Prostate gland (tissue), 2 donors: ENCODE data around the gene BMPER.

Source experiments
- POLR2A ChIP-seq: fragments of 450-650 bp; IDR thresholded peaks from one replicate; pipeline ENCODE4 v1.6.1; 2016; ENCODE audit warnings: antibody characterized with exemption, mild to moderate bottlenecking
- POLR2AphosphoS5 ChIP-seq: sonication (generic); formaldehyde crosslinking; IDR thresholded peaks from one replicate; pipeline ENCODE4 v1.6.1; 2017; ENCODE audit warnings: antibody characterized with exemption
- TF ChIP-seq, protein P1 (sequence below), 4 experiments: fragments of 200-600 bp in 2 of 4; fragments of 450-650 bp in 2 of 4; sonication (generic) in 2 of 4; IDR thresholded peaks; 1 replicate in 3 of 4; 2 replicates in 1 of 4; pipeline ENCODE4 v1.5.1; 2016 to 2019; ENCODE audit warnings: antibody characterized with exemption in 4 of 4, mild to moderate bottlenecking in 2 of 4, moderate library complexity in 2 of 4

DNA sequence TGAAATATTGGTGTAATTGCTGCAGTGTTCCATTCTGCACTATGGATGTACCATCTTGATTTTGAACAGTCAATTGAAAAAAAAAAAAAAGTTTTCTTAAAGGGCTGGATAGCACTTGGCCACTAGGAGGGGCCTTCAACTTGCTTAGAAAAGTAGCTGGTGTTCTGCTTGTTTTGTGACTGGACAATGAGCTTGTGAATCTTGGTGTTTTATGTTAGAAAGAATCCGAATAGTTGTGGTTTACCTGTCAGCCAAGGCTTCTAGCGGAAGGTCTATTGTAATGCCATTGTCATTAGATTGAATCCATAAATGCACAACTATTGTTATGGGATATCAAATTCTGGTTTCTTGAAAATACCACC is 77.1 kb downstream of the BMPER start:
- TF ChIP-seq, protein P1, sequence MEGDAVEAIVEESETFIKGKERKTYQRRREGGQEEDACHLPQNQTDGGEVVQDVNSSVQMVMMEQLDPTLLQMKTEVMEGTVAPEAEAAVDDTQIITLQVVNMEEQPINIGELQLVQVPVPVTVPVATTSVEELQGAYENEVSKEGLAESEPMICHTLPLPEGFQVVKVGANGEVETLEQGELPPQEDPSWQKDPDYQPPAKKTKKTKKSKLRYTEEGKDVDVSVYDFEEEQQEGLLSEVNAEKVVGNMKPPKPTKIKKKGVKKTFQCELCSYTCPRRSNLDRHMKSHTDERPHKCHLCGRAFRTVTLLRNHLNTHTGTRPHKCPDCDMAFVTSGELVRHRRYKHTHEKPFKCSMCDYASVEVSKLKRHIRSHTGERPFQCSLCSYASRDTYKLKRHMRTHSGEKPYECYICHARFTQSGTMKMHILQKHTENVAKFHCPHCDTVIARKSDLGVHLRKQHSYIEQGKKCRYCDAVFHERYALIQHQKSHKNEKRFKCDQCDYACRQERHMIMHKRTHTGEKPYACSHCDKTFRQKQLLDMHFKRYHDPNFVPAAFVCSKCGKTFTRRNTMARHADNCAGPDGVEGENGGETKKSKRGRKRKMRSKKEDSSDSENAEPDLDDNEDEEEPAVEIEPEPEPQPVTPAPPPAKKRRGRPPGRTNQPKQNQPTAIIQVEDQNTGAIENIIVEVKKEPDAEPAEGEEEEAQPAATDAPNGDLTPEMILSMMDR (IDR thresholded peaks at IDR 0.05), result peak in 1 of 4 experiments; percentile 21
- TF ChIP-seq POLR2A (no peak), POLR2AphosphoS5 (no peak)
